DOHH2 (cell line): ENCODE results near the gene COX8A.

Experiments used
- H3F3A ChIP-seq: fragments of 200-600 bp; sonication (generic), shearing (Covaris generic); 2 replicates; pipeline ENCODE4 v1.6.0; 2016; ENCODE audit warnings: antibody characterized with exemption, mild to moderate bottlenecking; ENCODE audit not compliant: control insufficient read depth, insufficient read depth
- H3K27ac ChIP-seq: fragments of 200-600 bp; sonication (generic); 2 replicates; pipeline ENCODE4 v1.5.1; 2014; ENCODE audit warnings: low read depth, mild to moderate bottlenecking, low read length, moderate library complexity
- H3K27me3 ChIP-seq: fragments of 200-600 bp; sonication (generic); 2 replicates; pipeline ENCODE4 v1.6.1; 2014; ENCODE audit warnings: mild to moderate bottlenecking, low read length, mixed read lengths; ENCODE audit not compliant: control insufficient read depth
- H3K36me3 ChIP-seq: fragments of 200-600 bp; sonication (generic); 2 replicates; pipeline ENCODE4 v1.6.1; 2014; ENCODE audit warnings: mild to moderate bottlenecking, low read length, moderate library complexity, mixed read lengths; ENCODE audit not compliant: control insufficient read depth
- H3K4me1 ChIP-seq: fragments of 200-600 bp; sonication (generic); 2 replicates; pipeline ENCODE4 v1.6.1; 2014; ENCODE audit warnings: mild to moderate bottlenecking, low read length, mixed read lengths; ENCODE audit not compliant: control insufficient read depth
- H3K4me2 ChIP-seq: fragments of 200-600 bp; sonication (generic); 2 replicates; pipeline ENCODE4 v1.6.0; 2014; ENCODE audit warnings: mild to moderate bottlenecking, low read length, moderate library complexity
- H3K4me3 ChIP-seq: fragments of 200-600 bp; sonication (generic); 2 replicates; pipeline ENCODE4 v1.5.1; 2014; ENCODE audit warnings: mild to moderate bottlenecking, low read length, mixed read lengths
- H3K79me2 ChIP-seq: fragments of 200-600 bp; sonication (generic); 2 replicates; pipeline ENCODE4 v1.6.1; 2014; ENCODE audit warnings: mild to moderate bottlenecking, low read length, mixed read lengths; ENCODE audit not compliant: control insufficient read depth
- H3K9me2 ChIP-seq: fragments of 200-600 bp; sonication (generic); replicated peaks from 2 replicates; pipeline ENCODE4 v1.6.1; 2014; ENCODE audit warnings: mild to moderate bottlenecking, low read length, mixed read lengths; ENCODE audit not compliant: control insufficient read depth
- H3K9me3 ChIP-seq: fragments of 200-600 bp; sonication (generic); 2 replicates; pipeline ENCODE4 v1.6.1; 2014; ENCODE audit warnings: antibody characterized with exemption, low read length, mixed read lengths; ENCODE audit not compliant: control insufficient read depth, insufficient read depth
- H4K20me1 ChIP-seq: fragments of 200-600 bp; sonication (generic); 2 replicates; pipeline ENCODE4 v1.6.0; 2014; ENCODE audit warnings: low read depth, mild to moderate bottlenecking, antibody characterized with exemption, low read length, moderate library complexity; ENCODE audit not compliant: control insufficient read depth, insufficient read depth
- CTCF ChIP-seq: fragments of 200-600 bp; sonication (generic); IDR thresholded peaks from one replicate; pipeline ENCODE4 v1.5.1; 2014; ENCODE audit warnings: antibody characterized with exemption, mild to moderate bottlenecking, low read depth, low read length; ENCODE audit not compliant: poor library complexity, severe bottlenecking
- EZH2phosphoT487 ChIP-seq: fragments of 200-600 bp; sonication (generic); IDR thresholded peaks from 2 replicates; pipeline ENCODE4 v1.6.1; 2017; ENCODE audit warnings: borderline replicate concordance, mild to moderate bottlenecking, antibody characterized with exemption, low read length, moderate library complexity, mixed read lengths

Gene COX8A

GRCh38 chr11:64008283-64008913, 34.0 kb downstream of the COX8A start:
- no peaks in the 10 kb centered on the region for H4K20me1 ChIP-seq
- H3K36me3 ChIP-seq: no peaks in the 10 kb centered on the region
- TF ChIP-seq CTCF: no peak
- TF ChIP-seq EZH2phosphoT487: no peak
- H3K4me1 ChIP-seq: no peaks in the 10 kb centered on the region
- H3K9me2 ChIP-seq: no peaks in the 10 kb centered on the region
- H3K79me2 ChIP-seq: no peaks in the 10 kb centered on the region
- no peak overlapping the region for H3K4me2 ChIP-seq
- H3K4me3 ChIP-seq: no peak overlapping the region
- H3K27me3 ChIP-seq: peaks cover 12% of the 10 kb centered on the region
- H3F3A ChIP-seq: no peaks in the 10 kb centered on the region
- peaks cover 11% of the 10 kb centered on the region for H3K9me3 ChIP-seq
- H3K27ac ChIP-seq: no peak overlapping the region

DNA sequence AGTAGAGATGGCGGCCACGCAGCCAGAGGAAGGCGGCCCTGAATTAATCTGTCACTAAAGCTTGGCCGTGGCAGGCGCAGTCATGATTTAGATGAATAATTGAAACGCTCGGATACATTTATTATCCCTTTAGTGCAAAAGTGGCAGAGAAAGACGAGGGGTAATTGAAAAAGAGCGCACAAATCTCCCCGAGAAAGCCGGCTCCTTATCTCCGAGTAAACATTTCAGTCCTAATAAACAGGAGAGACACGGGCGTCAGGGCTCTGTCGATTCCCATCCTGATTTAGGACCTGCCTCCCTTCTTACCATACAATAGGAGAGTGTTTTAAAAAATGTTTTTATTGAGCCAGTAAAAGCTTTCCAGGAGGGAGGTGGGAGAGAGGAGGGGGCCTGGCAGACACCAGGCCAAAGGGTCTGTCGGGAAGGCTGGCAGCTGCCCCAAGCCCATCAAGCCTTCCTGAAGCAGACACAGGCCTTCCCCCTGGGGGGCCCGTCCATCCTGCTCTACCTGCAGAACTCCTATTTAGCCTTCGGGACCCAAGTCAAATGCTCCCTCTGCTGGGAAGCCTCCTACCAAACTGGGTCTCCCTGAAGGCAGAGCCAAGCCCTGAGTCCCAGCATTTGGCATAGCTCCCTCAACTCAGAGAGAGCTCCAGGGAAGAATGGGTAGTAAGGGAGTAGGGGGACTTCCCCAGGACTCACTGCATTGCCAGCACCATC, 34.7 kb downstream of the COX8A start:
- Histone ChIP-seq H3K4me2 (no peak overlapping the region), H4K20me1 (no peaks in the 10 kb centered on the region), H3K4me1 (no peaks in the 10 kb centered on the region), H3K9me2 (no peaks in the 10 kb centered on the region), H3K79me2 (no peaks in the 10 kb centered on the region), H3K27me3 (peaks cover 12% of the 10 kb centered on the region), H3K9me3 (peaks cover 11% of the 10 kb centered on the region), H3F3A (no peaks in the 10 kb centered on the region), H3K36me3 (no peaks in the 10 kb centered on the region), H3K27ac (no peak overlapping the region), H3K4me3 (no peak overlapping the region)
- no peak for TF ChIP-seq CTCF
- TF ChIP-seq EZH2phosphoT487: no peak

- Histone ChIP-seq H3K27ac (no peak overlapping the region), H4K20me1 (no peaks in the 10 kb centered on the region), H3K4me3 (no peak overlapping the region), H3K9me3 (peaks cover 11% of the 10 kb centered on the region), H3K4me1 (no peaks in the 10 kb centered on the region), H3K79me2 (no peaks in the 10 kb centered on the region), H3K4me2 (no peak overlapping the region), H3F3A (no peaks in the 10 kb centered on the region), H3K9me2 (no peaks in the 10 kb centered on the region), H3K27me3 (peaks cover 12% of the 10 kb centered on the region), H3K36me3 (no peaks in the 10 kb centered on the region)
- no peak for TF ChIP-seq CTCF
- no peak for TF ChIP-seq EZH2phosphoT487
Observed at GRCh38 chr11:64009710-64010109, 35.3 kb downstream of the COX8A start.
